ENCODE data around the gene LTK.

GRCh38 chr15:41561777-41562145 is 48.1 kb upstream of the LTK start:
- no peak for TF ChIP-seq EZH2phosphoT487 (IDR thresholded peaks at IDR 0.05; ENCODE audit: unreplicated experiment)
- TF ChIP-seq CTCF (conservative IDR thresholded peaks at IDR 0.05; ENCODE audit: low read depth in 2 of 2): peak; percentile 22 to 38; a peak in 2 of 4 replicates
- no peak for TF ChIP-seq ZNF331 (CRISPR knock-in tag; IDR thresholded peaks at IDR 0.05; ENCODE audit: low read depth)
- no peak for TF ChIP-seq EZH2 (IDR thresholded peaks at IDR 0.05; ENCODE audit: low read depth, unreplicated experiment)
- no peak for TF ChIP-seq POLR2AphosphoS5 (IDR thresholded peaks at IDR 0.05; ENCODE audit: low read depth)
- TF ChIP-seq CREB1 (CRISPR knock-in tag; IDR thresholded peaks at IDR 0.05; ENCODE audit: low read depth): no peak
- TF ChIP-seq, protein P1, sequence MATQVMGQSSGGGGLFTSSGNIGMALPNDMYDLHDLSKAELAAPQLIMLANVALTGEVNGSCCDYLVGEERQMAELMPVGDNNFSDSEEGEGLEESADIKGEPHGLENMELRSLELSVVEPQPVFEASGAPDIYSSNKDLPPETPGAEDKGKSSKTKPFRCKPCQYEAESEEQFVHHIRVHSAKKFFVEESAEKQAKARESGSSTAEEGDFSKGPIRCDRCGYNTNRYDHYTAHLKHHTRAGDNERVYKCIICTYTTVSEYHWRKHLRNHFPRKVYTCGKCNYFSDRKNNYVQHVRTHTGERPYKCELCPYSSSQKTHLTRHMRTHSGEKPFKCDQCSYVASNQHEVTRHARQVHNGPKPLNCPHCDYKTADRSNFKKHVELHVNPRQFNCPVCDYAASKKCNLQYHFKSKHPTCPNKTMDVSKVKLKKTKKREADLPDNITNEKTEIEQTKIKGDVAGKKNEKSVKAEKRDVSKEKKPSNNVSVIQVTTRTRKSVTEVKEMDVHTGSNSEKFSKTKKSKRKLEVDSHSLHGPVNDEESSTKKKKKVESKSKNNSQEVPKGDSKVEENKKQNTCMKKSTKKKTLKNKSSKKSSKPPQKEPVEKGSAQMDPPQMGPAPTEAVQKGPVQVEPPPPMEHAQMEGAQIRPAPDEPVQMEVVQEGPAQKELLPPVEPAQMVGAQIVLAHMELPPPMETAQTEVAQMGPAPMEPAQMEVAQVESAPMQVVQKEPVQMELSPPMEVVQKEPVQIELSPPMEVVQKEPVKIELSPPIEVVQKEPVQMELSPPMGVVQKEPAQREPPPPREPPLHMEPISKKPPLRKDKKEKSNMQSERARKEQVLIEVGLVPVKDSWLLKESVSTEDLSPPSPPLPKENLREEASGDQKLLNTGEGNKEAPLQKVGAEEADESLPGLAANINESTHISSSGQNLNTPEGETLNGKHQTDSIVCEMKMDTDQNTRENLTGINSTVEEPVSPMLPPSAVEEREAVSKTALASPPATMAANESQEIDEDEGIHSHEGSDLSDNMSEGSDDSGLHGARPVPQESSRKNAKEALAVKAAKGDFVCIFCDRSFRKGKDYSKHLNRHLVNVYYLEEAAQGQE (IDR thresholded peaks at IDR 0.05; ENCODE audit: unreplicated experiment): no peak
- TF ChIP-seq, protein P2, sequence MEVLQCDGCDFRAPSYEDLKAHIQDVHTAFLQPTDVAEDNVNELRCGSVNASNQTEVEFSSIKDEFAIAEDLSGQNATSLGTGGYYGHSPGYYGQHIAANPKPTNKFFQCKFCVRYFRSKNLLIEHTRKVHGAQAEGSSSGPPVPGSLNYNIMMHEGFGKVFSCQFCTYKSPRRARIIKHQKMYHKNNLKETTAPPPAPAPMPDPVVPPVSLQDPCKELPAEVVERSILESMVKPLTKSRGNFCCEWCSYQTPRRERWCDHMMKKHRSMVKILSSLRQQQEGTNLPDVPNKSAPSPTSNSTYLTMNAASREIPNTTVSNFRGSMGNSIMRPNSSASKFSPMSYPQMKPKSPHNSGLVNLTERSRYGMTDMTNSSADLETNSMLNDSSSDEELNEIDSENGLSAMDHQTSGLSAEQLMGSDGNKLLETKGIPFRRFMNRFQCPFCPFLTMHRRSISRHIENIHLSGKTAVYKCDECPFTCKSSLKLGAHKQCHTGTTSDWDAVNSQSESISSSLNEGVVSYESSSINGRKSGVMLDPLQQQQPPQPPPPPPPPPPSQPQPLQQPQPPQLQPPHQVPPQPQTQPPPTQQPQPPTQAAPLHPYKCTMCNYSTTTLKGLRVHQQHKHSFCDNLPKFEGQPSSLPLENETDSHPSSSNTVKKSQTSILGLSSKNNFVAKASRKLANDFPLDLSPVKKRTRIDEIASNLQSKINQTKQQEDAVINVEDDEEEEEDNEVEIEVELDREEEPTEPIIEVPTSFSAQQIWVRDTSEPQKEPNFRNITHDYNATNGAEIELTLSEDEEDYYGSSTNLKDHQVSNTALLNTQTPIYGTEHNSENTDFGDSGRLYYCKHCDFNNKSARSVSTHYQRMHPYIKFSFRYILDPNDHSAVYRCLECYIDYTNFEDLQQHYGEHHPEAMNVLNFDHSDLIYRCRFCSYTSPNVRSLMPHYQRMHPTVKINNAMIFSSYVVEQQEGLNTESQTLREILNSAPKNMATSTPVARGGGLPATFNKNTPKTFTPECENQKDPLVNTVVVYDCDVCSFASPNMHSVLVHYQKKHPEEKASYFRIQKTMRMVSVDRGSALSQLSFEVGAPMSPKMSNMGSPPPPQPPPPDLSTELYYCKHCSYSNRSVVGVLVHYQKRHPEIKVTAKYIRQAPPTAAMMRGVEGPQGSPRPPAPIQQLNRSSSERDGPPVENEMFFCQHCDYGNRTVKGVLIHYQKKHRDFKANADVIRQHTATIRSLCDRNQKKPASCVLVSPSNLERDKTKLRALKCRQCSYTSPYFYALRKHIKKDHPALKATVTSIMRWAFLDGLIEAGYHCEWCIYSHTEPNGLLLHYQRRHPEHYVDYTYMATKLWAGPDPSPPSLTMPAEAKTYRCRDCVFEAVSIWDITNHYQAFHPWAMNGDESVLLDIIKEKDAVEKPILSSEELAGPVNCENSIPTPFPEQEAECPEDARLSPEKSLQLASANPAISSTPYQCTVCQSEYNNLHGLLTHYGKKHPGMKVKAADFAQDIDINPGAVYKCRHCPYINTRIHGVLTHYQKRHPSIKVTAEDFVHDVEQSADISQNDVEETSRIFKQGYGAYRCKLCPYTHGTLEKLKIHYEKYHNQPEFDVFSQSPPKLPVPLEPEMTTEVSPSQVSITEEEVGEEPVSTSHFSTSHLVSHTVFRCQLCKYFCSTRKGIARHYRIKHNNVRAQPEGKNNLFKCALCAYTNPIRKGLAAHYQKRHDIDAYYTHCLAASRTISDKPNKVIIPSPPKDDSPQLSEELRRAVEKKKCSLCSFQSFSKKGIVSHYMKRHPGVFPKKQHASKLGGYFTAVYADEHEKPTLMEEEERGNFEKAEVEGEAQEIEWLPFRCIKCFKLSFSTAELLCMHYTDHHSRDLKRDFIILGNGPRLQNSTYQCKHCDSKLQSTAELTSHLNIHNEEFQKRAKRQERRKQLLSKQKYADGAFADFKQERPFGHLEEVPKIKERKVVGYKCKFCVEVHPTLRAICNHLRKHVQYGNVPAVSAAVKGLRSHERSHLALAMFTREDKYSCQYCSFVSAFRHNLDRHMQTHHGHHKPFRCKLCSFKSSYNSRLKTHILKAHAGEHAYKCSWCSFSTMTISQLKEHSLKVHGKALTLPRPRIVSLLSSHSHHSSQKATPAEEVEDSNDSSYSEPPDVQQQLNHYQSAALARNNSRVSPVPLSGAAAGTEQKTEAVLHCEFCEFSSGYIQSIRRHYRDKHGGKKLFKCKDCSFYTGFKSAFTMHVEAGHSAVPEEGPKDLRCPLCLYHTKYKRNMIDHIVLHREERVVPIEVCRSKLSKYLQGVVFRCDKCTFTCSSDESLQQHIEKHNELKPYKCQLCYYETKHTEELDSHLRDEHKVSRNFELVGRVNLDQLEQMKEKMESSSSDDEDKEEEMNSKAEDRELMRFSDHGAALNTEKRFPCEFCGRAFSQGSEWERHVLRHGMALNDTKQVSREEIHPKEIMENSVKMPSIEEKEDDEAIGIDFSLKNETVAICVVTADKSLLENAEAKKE (CRISPR knock-in tag; IDR thresholded peaks at IDR 0.05): no peak
- no peak for TF ChIP-seq ZNF114 (CRISPR knock-in tag; IDR thresholded peaks at IDR 0.05)
